DMS114 treated with DMSO at 0.1 percent for 48 hours (cell line): ENCODE results near the gene S100PBP.
A peak's percentile ranks its signal among the peaks of the same experiment; 100 is the strongest.
"Not testable (repeated sequence)": the region's sequence is repeated elsewhere in the genome, so short reads cannot be mapped to it uniquely, and the experiment has no call there.

Experiments
- DNase-seq: peaks from one replicate; lab custom pipeline; 2025; ENCODE audit not compliant: unreplicated experiment; lab: John Stamatoyannopoulos, UW

S100PBP gene

DNA sequence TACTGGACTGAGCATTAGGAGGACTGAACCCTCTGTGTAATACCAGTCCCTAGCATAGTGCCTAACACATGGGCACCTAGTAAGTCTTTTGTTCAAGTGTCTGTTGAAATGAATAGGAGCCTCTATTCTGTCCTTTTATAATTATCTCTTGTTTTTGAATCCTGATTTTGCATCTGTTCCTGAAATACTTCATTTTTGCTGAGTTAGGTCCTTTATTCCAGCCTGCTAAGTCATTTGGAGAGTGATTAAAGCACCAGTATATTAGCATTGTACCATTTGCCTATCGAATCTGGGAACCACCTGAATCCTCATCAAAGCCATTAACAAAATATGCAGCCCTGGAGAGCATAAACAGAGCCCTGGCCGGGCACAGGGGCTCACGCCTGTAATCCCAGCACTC lies 32.6 kb upstream of the S100PBP start:
- DNase-seq, result no peak

DNA sequence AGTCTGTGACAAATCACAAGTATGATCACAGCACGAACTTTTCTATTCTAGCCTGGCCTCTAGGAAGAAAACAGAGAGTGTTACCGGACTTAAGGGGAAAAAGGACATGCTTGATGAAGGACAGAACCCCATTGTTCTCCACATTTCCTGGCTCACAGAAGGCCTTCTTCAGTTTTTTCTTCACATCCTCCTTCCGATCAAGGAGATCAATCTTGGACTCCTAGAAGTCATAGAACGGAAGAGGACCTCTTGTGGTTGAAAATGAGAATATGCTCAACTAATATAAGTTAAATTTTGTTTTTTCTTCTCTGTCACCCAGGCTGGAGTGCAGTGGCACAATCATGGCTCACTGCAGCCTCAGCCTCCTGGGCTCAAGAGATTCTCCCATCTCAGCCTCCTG lies 30.6 kb upstream of the S100PBP start:
- DNase-seq, result peak; percentile 18

DNA sequence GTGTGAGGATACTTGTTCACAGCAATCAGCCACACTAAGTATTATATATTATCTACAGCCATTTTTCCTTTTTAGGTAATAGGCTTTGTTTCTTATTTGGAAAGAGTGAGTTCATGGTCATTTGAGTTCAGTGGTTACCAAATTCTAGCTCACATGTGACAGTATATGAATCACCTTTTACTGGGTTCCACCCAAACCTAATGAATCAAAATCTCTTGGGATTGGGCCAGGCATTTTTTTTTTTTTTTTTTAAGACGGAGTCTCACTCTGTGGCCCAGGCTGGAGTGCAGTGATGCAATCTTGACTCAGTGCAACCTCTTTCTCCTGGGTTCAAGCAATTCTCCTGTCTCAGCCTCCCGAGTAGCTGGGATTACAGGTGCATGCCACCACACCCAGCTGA lies 28.1 kb upstream of the S100PBP start:
- not testable (repeated sequence) for DNase-seq

DNA sequence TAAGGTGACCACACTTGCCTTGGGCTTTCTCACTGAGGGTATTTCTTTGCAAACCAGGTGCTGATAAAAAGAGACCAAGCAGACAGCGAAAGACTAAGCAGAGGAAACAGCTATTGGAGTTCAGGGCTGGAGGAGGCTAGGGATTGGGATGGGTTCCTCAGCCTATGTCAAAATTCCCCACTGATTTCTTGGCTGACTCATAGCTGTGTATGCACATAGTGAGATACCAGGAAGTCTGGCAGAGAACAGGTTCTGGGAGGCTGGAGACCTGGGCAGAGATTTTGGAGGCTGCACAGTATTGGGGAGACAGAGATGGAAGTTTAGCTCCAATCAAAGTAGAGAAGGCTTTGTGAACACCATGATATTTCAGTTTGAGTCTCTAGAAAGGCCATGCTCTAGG lies 25.6 kb upstream of the S100PBP start:
- DNase-seq, result no peak

DNA sequence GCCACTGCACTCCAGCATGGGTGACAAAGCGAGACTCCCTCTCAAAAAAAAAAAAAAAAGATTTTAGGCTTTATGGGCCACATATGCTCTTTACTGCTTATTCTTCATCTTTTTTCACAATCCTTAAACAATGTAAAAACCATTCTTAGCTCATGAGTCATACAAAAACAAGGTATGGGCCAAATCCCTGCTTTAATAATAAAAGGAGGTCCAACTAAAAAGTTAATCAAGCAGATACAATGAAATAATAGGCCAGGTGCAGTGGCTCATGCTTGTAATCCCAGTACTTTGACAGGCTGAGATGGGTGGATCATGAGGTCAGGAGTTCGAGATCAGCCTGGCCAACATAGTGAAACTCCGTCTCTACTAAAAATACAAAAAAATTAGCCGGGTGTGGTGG lies 21.7 kb upstream of the S100PBP start:
- DNase-seq, result not testable (repeated sequence)

DNA sequence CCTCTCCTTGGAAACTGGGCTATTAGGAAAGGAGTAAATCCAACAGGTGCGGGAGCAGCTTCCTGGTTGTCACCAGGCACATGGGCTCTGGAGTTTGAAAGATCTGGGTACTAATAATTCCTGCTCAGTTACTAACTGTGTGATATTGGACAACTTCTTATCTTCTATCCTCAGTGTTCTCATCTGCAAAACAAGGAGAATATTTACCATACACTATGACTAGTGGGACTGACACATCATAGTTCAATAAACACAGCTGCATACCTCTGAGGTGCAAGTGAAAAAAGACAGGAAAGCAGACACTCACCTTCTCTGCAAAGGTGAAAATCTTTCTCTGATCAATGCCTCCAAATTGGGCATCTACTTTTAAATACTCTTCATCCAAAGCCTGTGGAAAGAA lies 20.0 kb upstream of the S100PBP start:
- no peak for DNase-seq

DNA sequence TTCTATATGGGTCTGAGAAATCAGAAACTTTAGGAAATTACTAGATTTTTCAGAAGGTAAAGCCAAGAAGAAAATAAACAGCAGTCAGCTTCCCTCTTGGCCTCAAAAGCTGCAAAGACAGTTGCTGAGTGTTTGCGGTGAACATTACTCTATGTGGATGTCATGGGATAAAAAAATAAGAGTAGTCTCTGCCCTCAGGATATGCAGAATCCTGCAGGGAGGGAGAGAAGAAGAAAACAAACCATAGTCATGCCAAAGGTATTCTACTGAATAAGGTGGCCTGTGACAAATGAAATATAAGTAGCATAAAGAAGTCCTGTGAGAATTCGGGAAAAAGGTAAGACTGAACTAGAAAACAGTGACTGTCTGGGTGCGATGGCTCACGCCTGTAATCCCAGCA lies 19.3 kb upstream of the S100PBP start:
- DNase-seq, result no peak

DNA sequence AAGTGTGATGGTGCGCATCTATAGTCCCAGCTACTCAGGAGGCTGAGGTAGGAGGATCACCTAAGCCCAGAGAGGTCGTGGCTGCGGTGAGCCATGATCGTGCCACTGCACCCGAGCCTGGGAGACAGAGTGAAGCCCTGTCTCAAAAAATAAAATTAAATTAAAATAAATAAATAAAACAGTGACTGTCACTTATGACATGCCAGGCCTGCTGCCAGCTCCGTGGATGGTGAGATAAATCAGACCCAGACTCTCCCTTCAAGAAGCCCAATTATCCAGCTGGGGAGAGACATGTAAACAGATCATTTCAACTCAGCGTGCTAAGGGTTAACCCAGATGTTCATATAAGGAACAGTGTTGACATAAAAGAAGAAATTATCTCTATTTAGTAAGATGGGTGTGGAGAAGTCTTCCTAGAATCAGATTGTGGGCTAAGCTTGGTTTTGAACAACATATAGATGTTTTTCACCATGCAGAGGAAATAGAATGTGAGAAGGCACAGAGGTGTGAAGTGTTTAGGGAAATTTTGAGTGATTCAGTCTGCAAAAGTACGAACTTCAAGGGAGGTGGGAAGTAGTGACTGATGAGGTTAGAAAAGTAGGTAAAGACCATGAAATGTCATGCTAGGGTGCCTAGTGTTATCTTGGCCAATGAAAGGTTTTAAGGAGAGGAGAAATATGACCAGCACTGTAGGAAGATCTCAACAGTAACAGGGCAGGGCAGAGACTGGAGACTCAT lies 18.6 kb upstream of the S100PBP start:
- no peak for DNase-seq

DNA sequence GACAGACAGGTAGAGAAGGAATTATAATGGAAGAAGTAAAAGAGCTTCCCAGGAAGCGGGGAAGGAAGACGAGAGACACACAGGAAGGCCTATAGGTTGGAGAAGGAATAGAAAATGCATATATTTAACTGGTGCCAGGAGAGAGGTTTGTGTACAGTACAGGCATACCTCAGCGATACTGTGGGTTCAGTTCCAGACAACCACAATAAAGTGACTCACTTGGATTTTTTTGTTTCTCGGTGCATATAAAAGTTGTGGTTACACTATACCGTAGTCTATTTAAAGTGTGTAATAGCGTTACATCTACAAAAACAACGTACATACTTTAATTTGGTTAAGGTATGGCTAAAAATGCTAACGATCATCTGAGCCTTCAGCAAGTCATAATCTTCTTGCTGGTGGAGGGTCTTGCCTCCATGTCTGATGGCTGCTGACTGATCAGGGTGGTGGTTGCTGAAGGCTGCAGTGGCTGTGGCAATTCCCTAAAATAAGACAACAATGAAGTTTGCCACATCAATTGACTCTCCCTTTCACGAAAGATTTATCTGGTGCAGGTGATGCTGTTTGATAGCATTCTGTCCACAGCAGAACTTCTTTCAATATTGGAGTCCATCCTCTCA lies 16.2 kb upstream of the S100PBP start:
- no peak for DNase-seq

DNA sequence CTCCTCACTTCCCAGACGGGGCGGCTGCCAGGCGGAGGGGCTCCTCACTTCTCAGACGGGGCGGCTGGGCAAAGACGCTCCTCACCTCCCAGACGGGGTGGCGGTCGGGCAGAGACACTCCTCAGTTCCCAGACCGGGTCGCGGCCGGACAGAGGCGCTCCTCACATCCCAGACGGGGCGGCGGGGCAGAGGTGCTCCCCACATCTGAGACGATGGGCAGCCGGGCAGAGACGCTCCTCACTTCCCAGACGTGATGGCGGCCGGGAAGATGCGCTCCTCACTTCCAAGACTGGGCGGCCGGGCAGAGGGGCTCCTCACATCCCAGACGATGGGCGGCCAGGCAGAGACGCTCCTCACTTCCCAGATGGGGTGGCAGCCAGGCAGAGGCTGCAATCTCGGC lies 13.0 kb upstream of the S100PBP start:
- DNase-seq, result not testable (repeated sequence)

DNA sequence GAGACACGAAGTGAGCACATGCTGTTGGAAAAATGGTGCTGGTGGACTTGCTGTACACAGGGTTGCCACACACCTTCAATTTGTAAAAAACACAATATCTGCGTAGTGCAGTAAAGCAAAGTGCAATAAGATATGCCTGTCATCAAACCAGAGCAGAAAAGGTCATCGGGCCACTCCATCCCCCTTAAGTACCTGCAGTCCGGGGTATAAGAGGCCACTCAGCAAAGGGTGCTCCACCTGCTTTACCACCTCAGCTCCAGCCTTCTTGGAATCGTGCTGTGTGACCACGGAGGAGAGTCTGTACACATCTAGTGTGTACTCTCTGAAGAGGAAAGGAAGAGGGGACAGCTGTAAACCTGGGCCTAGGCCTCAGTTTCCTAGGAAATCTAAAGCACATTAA lies 11.2 kb upstream of the S100PBP start:
- DNase-seq, result no peak

DNA sequence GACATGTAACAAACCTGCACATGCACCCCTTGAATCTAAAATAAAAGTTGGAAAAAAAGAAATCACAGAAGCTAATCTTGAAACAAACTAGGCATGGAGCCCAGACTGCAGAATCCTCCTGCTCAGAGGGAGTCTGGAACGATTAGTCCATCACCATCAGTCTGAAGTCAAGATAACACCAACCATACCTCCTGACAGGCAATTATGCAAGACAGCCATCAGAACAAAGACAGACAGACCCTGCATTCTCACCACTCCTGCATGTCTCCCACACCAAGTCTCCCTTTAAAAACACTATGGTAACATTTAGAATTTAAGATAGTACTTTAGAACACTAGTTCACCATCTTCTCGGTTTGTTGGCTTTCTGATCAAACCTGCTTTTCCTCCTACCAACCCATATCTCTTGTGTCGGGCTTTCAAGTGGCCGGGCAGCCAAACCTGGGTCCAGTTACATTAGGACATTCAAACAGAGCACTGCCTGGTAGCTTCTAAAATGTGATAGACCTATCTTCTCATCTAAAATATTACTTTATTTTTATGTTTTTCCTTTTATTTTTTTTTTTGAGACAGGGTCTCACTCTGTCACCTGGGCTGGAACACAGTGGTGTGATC lies 10.4 kb upstream of the S100PBP start:
- DNase-seq, result no peak

DNA sequence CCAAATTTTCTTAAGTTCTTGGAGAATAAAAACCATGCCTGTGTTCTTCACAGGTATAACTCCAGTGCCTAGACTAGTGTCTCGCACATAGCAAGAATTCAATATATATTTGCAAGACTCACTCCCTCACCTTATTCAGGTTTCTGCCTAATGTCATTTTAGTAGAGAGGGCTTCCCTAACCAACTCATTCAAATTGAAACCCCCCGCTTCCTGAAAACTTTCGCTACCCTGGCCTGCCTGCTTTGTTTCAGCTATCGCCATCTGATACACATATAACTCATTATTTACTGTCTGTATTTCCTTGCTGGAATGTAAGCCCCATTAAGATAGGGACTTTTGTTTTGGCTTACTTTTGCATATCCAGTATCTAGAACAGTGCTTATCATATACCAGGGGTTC lies 8.9 kb upstream of the S100PBP start:
- DNase-seq, result no peak

DNA sequence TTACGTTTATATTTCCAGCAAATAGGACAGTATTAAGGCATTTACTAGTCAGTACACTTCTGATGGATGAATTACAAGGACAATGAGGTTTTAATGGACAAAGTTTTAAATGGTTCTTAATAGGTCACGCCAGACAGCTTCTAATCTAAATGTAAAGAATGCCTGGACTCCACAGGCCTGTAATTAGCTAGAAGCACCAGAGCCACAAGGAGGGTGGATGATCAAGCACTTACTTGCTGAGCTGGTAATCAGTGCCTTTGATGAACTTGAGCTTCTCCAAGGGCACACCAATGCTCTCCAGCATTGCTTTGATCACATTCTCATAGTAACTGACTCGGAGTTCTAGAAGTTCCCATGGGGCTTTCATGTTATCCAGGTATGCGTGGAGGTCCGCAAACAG lies 7.1 kb upstream of the S100PBP start:
- no peak for DNase-seq

DNA sequence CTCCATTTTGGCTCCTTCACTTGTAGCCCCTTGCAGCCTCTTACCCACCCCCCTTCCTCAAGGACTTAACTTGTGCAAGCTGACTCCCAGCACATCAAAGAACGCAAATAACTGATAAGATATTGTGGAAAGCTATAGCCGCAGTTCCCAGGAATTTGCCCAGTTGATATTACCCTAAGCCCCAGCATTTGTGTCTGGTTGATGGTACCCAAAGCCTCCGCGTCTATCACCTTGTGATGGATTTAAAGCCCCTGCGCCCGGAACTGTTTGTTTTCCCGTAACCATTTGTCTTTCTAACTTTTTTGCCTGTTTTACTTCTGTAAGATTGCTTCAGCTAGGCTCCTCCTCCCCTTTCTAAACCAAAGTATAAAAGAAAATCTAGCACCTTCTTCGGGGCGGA lies 6.2 kb upstream of the S100PBP start:
- no peak for DNase-seq

DNA sequence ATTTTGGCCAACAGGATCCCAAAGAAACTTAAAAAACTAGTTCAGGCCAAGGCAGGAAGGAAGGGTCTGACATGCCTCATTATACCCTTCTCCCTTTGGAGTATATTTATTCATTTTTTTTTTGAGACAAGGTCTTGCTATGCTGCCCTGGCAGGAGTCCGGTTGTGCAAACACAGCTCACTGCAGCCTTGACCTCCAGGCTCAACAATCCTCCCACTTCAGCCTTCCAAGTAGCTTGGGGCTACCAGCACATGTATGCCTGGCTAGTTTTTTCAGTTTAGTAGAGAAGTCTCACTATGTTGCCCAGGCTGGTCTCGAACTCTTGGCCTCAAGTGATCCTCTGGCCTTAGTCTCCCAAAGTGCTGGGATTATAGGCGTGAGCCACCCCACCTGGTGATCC lies 5.5 kb upstream of the S100PBP start:
- DNase-seq, result no peak

DNA sequence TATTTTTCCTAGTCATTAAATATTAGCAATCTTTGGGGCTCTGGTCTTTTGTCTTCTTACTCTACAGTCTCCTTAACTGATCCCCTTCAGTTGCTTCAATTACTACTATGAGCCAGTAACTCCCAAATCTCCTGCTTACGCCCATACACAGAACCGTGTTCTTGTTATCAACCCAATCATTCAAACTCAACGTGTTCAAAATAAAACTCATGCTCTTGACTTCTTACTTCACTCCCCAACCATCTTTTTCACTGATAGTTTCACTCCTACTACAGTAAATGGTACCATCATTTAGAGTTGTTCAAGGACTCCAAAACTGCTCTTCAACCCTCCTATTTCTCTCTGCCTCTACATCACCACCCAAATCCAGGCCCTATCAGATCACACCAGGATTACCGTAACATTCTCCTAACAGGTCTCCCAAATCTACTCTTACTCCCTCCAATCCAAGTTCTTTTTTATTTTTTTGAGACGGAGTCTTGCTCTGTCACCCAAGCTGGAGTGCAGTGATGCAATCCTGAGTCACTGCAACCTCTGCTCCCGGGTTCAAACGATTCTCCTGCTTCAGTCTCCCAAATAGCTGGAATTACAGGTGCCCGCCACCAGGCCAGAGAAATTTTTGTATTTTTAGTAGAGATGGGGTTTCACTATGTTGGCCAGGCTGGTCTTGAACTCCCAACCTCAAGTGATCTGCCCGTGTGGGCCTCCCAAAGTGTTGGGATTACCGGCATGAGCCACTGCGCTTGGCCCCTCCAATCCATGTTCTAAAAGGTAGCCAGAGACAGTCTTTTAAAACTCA lies 3.3 kb upstream of the S100PBP start:
- DNase-seq, result no peak

DNA sequence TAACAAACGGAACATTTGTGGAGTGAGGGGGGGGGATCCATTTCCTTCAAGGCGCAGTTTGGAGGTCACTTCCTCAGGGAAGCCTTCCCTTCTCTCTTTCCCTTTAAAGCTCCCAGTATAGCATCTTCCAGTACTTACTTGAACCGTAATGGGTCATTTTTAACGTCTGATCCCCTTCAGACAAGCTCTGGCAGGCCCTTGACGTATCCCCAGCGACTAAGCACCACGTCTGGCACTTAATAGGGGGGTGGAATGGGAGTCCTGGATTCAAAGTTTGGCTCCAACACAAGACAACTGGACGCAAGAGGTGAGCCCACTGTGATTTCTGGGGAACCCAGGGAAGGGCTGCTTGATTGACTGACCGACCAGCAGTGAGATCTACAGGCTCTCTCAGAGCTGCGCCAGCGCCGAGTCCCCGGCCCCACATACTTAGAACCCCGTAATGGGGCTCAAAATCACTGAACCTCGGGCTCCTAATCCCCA lies 736 bp upstream of the S100PBP start:
- DNase-seq, result no peak

DNA sequence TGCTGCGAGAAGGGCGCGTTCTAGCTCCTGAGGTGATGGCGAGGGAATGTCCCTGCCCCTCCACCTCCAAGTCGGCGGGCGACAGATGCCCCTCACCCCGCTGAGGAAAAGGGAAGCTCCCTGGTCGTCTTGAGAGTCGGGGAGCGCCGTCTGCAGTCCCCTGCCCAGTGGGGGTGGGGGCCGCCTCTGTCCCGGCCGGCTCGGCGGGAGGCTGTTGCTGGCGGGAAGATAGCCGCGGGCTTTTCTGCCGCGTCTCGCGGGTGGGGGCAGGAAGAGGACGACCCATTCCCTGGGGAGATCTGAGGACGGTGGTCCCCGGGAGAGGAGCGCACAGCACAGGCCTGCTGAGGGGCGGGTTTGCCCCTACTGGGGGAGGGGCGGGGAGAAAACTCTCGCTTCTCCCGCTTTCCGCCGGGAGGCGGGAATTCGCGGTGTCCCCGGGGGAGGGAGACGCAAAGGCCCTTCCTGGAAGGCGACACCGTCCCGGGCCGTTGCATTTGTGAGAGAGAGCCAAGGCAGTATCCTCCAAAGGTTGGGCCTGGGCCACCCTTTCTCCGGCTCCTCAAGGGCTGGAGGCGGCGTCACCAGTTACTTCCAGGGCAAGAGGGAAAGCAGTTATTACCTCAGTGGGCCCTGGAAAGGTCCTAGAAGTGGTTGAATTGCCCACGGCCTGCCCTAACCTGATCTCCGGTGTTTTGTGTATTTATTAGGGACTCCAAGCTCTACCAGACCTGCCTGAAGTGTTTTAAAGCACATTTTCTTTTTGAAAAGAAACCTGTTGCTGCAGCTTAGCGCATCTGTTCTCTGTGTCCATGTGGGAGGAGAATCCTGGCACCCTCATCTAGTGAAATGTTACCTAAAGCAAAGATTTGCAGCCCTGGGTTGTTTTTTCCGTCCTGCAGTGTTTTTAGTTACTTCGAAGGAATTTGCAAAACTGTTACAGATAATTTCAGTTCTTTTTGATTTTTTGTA lies 648 bp downstream of the S100PBP start:
- DNase-seq, result peak; percentile 46

DNA sequence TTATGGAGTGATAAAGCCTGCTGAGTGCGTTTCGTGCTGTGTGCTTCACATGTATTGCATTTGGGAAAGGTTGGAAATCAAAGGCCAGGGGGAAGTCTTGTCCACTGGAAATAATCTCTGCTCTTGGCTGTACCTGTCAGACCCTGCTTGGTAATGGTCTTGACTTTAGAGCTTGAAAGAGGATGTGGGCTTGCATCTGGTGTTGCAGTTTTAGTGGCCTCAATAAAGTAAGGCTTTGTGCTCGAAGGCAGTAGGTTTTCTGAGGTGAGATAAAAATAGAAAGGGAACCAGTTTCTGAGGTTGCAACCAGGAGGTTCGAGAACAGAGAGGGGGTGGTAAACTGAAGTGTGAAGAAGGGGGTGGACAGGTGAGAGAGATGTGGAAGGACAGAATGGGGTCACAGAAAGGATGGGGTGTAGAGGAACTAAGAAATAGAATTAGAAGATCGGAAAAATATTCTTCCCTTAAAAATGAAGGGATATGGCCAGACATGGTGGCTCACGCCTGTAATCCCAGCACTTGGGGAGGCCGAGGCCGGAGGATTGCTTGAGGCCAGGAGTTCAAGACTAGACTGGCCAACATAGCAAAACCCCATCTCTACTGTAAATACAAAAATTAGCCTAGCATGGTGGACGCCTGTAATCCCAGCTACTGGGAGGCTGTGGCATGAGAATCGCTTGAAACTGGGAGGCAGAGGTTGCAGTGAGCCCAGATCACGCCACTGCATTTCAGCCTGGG lies 1.5 kb downstream of the S100PBP start:
- DNase-seq, result no peak
